HepG2 (cell line): Measurements from ENCODE around the gene TICAM2. TPM values are rescaled to one million over a fixed set of nuclear protein-coding genes. Genes with fewer than 3 reads are reported as not detected.

Experiments used
- HOXA9 ChIP-seq: sonication (generic); formaldehyde crosslinking; IDR thresholded peaks from 2 replicates; pipeline ENCODE4 v1.8.1; 2022; ENCODE audit warnings: missing genetic modification reagents, mild to moderate bottlenecking, moderate library complexity, borderline replicate concordance
- REL ChIP-seq: sonication (generic); formaldehyde crosslinking; conservative IDR thresholded peaks from 2 replicates; pipeline ENCODE4 v1.8.0; 2022; ENCODE audit warnings: mild to moderate bottlenecking, missing genetic modification reagents, moderate library complexity
- SP5 ChIP-seq: IDR thresholded peaks from 2 replicates; pipeline ENCODE4 v1.6.1; 2016; ENCODE audit warnings: low read depth, borderline replicate concordance
- ZNF205 ChIP-seq: IDR thresholded peaks from 2 replicates; pipeline ENCODE4 v1.6.1; 2018; ENCODE audit warnings: missing biosample characterization, missing genetic modification reagents
- ZNF24 ChIP-seq: fragments of 450-650 bp; IDR thresholded peaks from 2 replicates; pipeline ENCODE4 v1.6.1; 2017; ENCODE audit warnings: antibody characterized with exemption, mild to moderate bottlenecking
- ZNF33B ChIP-seq: sonication (generic); formaldehyde crosslinking; IDR thresholded peaks from 2 replicates; pipeline ENCODE4 v1.5.1; 2020; ENCODE audit warnings: mild to moderate bottlenecking, missing genetic modification reagents
- ZNF501 ChIP-seq: sonication (generic); formaldehyde crosslinking; IDR thresholded peaks from 2 replicates; pipeline ENCODE4 v1.5.1; 2020; ENCODE audit warnings: mild to moderate bottlenecking, moderate library complexity, missing genetic modification reagents
- ZNF713 ChIP-seq: sonication (generic); formaldehyde crosslinking; IDR thresholded peaks from 2 replicates; pipeline ENCODE4 v1.4.0; 2020; ENCODE audit warnings: mild to moderate bottlenecking, missing genetic modification reagents
- polyA plus RNA-seq, 8 experiments: library from polyadenylated mRNA; depleted of rRNA in 3 of 8; stranded (reverse) in 7 of 8; unstranded in 1 of 8; fragments of >200 nt; fragmentation: Illumina TruSeq in 4 of 8; extraction: Trizol in 4 of 8; gene quantifications; 2 replicates each; pipeline versions ENCODE4 v1.2.1 to v1.2.3, GENCODE V29; 2011 to 2016; ENCODE audit warnings: low read depth in 4 of 8, missing spikeins in 1 of 8, mixed read lengths in 1 of 8; ENCODE audit not compliant: insufficient read depth in 1 of 8
- total RNA-seq, 5 experiments: library from RNA; depleted of rRNA; stranded (reverse); fragments of >200 nt; fragmentation: Illumina TruSeq; extraction: Trizol; gene quantifications; 2 replicates each; pipeline ENCODE4 v1.2.3, GENCODE V29; 2016; ENCODE audit warnings: low read depth in 1 of 5
- TF ChIP-seq, protein P1 (sequence below): sonication (generic); formaldehyde crosslinking; IDR thresholded peaks from 2 replicates; pipeline ENCODE4 v1.5.0; 2020; ENCODE audit warnings: missing genetic modification reagents, mild to moderate bottlenecking, borderline replicate concordance
- TF ChIP-seq, protein P2 (sequence below): IDR thresholded peaks from 2 replicates; pipeline ENCODE4 v1.6.1; 2016; ENCODE audit warnings: mild to moderate bottlenecking, missing biosample characterization, missing genetic modification reagents
- TF ChIP-seq, protein P3 (sequence below): IDR thresholded peaks from 2 replicates; pipeline ENCODE4 v1.6.1; 2016; ENCODE audit warnings: low read depth, missing genetic modification reagents, missing compliant biosample characterization
- TF ChIP-seq, protein P4 (sequence below): sonication (generic); formaldehyde crosslinking; IDR thresholded peaks from 2 replicates; pipeline ENCODE4 v1.4.0; 2020; ENCODE audit warnings: mild to moderate bottlenecking, missing genetic modification reagents, borderline replicate concordance

Gene TICAM2
- total and polyA plus RNA-seq, 2 of the 13 experiments (the other 11 are each of a cell fraction or from before 2014, with no cell fraction given), result 0.04 TPM; not detected in 1

DNA sequence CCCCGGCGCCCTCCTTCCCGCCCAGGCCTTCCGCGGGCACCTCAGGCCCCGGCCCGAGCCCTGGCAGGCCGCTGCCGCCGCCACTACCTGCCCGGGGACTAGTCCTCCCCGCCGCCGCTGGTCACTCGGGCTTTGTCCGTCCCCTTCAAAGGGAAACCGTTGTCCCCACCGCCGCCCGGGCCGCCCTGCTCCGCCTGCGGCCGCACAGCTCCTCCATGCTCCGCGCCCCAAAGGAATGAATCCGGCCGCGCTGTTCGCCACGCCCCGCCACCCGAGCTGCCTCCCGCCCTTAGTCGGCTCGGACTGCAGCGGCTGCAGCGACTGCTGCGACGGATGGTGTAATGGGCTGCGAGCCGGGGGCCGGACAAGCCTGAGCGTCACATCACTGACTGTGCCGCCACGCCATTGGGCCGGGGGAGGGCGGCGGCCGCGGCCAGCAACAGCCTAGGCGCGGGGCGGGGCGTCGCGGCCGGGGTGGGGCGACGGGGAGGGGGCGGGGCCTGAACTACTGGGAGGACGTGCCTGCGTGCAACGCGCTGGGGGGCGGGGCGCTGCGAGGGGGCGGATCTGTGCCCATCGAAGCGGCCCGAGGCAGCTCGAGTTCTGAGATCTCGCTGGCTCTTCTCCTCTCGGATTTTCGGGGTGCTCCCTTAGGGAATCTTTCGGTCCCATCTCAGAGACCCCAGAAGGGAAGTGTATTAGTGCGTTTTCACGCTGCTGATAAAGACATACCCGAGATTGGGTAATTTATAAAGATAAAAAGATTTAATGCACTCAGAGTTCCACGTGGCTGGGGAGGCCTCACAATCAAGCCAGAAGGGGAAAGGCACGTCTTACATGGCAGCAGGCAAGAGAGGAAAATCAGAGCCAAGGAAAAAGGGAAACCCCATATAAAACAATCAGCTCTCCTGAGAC, 57.6 kb downstream of the TICAM2 start, which contains the start of gene FEM1C (continued):
- TF ChIP-seq, protein P1, sequence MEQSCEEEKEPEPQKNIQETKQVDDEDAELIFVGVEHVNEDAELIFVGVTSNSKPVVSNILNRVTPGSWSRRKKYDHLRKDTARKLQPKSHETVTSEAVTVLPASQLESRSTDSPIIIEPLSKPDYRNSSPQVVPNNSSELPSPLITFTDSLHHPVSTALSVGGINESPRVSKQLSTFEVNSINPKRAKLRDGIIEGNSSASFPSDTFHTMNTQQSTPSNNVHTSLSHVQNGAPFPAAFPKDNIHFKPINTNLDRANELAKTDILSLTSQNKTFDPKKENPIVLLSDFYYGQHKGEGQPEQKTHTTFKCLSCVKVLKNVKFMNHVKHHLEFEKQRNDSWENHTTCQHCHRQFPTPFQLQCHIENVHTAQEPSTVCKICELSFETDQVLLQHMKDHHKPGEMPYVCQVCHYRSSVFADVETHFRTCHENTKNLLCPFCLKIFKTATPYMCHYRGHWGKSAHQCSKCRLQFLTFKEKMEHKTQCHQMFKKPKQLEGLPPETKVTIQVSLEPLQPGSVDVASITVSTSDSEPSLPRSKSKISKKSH (CRISPR knock-in tag), result peak; percentile 54; the same call in 1 of the 2 replicates
- TF ChIP-seq HOXA9 (peak; percentile 52; the same call in 1 of the 2 replicates), ZNF205 (CRISPR knock-in tag) (peak; percentile 62; the same call in 1 of the 2 replicates), REL (CRISPR knock-in tag) (peak; percentile 94; the same call in 1 of the 2 replicates), ZNF33B (CRISPR knock-in tag) (peak; percentile 93), ZNF24 (no peak), SP5 (CRISPR knock-in tag) (peak; percentile 43; the same call in 1 of the 2 replicates), ZNF501 (CRISPR knock-in tag) (peak; percentile 84), ZNF713 (no peak)
- TF ChIP-seq, protein P2, sequence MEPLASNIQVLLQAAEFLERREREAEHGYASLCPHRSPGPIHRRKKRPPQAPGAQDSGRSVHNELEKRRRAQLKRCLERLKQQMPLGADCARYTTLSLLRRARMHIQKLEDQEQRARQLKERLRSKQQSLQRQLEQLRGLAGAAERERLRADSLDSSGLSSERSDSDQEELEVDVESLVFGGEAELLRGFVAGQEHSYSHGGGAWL (CRISPR knock-in tag), result peak; percentile 71; the same call in 1 of the 2 replicates
- TF ChIP-seq, protein P3, sequence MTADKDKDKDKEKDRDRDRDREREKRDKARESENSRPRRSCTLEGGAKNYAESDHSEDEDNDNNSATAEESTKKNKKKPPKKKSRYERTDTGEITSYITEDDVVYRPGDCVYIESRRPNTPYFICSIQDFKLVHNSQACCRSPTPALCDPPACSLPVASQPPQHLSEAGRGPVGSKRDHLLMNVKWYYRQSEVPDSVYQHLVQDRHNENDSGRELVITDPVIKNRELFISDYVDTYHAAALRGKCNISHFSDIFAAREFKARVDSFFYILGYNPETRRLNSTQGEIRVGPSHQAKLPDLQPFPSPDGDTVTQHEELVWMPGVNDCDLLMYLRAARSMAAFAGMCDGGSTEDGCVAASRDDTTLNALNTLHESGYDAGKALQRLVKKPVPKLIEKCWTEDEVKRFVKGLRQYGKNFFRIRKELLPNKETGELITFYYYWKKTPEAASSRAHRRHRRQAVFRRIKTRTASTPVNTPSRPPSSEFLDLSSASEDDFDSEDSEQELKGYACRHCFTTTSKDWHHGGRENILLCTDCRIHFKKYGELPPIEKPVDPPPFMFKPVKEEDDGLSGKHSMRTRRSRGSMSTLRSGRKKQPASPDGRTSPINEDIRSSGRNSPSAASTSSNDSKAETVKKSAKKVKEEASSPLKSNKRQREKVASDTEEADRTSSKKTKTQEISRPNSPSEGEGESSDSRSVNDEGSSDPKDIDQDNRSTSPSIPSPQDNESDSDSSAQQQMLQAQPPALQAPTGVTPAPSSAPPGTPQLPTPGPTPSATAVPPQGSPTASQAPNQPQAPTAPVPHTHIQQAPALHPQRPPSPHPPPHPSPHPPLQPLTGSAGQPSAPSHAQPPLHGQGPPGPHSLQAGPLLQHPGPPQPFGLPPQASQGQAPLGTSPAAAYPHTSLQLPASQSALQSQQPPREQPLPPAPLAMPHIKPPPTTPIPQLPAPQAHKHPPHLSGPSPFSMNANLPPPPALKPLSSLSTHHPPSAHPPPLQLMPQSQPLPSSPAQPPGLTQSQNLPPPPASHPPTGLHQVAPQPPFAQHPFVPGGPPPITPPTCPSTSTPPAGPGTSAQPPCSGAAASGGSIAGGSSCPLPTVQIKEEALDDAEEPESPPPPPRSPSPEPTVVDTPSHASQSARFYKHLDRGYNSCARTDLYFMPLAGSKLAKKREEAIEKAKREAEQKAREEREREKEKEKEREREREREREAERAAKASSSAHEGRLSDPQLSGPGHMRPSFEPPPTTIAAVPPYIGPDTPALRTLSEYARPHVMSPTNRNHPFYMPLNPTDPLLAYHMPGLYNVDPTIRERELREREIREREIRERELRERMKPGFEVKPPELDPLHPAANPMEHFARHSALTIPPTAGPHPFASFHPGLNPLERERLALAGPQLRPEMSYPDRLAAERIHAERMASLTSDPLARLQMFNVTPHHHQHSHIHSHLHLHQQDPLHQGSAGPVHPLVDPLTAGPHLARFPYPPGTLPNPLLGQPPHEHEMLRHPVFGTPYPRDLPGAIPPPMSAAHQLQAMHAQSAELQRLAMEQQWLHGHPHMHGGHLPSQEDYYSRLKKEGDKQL, result no peak
- TF ChIP-seq, protein P4, sequence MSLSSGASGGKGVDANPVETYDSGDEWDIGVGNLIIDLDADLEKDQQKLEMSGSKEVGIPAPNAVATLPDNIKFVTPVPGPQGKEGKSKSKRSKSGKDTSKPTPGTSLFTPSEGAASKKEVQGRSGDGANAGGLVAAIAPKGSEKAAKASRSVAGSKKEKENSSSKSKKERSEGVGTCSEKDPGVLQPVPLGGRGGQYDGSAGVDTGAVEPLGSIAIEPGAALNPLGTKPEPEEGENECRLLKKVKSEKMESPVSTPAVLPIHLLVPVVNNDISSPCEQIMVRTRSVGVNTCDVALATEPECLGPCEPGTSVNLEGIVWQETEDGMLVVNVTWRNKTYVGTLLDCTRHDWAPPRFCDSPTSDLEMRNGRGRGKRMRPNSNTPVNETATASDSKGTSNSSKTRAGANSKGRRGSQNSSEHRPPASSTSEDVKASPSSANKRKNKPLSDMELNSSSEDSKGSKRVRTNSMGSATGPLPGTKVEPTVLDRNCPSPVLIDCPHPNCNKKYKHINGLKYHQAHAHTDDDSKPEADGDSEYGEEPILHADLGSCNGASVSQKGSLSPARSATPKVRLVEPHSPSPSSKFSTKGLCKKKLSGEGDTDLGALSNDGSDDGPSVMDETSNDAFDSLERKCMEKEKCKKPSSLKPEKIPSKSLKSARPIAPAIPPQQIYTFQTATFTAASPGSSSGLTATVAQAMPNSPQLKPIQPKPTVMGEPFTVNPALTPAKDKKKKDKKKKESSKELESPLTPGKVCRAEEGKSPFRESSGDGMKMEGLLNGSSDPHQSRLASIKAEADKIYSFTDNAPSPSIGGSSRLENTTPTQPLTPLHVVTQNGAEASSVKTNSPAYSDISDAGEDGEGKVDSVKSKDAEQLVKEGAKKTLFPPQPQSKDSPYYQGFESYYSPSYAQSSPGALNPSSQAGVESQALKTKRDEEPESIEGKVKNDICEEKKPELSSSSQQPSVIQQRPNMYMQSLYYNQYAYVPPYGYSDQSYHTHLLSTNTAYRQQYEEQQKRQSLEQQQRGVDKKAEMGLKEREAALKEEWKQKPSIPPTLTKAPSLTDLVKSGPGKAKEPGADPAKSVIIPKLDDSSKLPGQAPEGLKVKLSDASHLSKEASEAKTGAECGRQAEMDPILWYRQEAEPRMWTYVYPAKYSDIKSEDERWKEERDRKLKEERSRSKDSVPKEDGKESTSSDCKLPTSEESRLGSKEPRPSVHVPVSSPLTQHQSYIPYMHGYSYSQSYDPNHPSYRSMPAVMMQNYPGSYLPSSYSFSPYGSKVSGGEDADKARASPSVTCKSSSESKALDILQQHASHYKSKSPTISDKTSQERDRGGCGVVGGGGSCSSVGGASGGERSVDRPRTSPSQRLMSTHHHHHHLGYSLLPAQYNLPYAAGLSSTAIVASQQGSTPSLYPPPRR (CRISPR knock-in tag), result 0 out of 2 replicates have a peak, but pooled peaks have one; percentile 58
